RWPE2 (cell line): ENCODE measurements around the gene PCSK6.
"Not testable (repeated sequence)": the region's sequence is repeated elsewhere in the genome, so short reads cannot be mapped to it uniquely, and the experiment has no call there.

ENCODE experiments used
- ATAC-seq: fragments of 200-7000 bp; cut with Tn5 transposase; 3 replicates; pipeline ENCODE4 v1.9.1; 2021; ENCODE audit warnings: low read depth
- DNase-seq: peaks from one replicate; pipeline ENCODE4 v3.0.0-alpha.2; 2020; ENCODE audit warnings: low spot score
- H3K27ac ChIP-seq: fragments of 450-650 bp; 2 replicates; pipeline ENCODE4 v1.5.1; 2017; ENCODE audit warnings: mild to moderate bottlenecking; ENCODE audit not compliant: poor library complexity, severe bottlenecking
- H3K27me3 ChIP-seq: fragments of 250-450 bp; sonication (Bioruptor Pico); 2 replicates; pipeline ENCODE4 v1.5.1; 2021; ENCODE audit warnings: mild to moderate bottlenecking, moderate library complexity; ENCODE audit not compliant: insufficient read depth, poor library complexity, severe bottlenecking
- H3K36me3 ChIP-seq: fragments of 250-450 bp; sonication (Bioruptor Pico); 2 replicates; pipeline ENCODE4 v1.5.1; 2020; ENCODE audit warnings: low read depth, mild to moderate bottlenecking, moderate library complexity
- H3K4me1 ChIP-seq: fragments of 250-450 bp; sonication (Bioruptor Pico); 2 replicates; pipeline ENCODE4 v1.5.1; 2021; ENCODE audit warnings: mild to moderate bottlenecking, moderate library complexity; ENCODE audit not compliant: insufficient read depth, poor library complexity, severe bottlenecking
- H3K4me3 ChIP-seq: fragments of 250-450 bp; sonication (Bioruptor Pico); 2 replicates; pipeline ENCODE4 v1.5.1; 2021; ENCODE audit warnings: mild to moderate bottlenecking, moderate library complexity; ENCODE audit not compliant: severe bottlenecking
- H3K9me3 ChIP-seq: fragments of 250-450 bp; sonication (Bioruptor Pico); 2 replicates; pipeline ENCODE4 v1.5.1; 2021; ENCODE audit warnings: mild to moderate bottlenecking, moderate library complexity; ENCODE audit not compliant: severe bottlenecking
- TF ChIP-seq, protein P1 (sequence below): fragments of 450-650 bp; IDR thresholded peaks from one replicate; pipeline ENCODE4 v1.5.1; 2017; ENCODE audit warnings: mild to moderate bottlenecking, moderate library complexity; ENCODE audit not compliant: poor library complexity, severe bottlenecking

The PCSK6 gene

DNA sequence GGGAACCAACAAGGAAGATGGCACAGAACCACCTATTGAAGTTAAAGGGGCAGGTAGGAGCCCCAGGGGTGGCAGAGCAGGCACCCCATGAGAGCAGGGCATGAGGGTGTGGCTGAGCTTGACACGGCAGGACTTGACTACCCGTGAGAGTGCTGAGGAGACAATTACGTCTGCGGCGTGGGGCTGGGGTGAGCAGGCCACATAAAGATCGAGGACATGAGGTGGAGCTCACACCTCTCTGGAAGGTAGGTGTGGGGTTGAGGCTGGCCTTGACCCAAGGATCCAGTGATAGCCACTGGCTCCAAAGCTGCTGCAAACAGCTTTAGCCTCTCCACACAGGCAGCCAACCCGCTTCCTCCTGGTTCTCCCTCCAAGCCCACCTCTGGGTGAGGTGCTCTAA is 64.5 kb downstream of the PCSK6 start:
- no peaks in the 10 kb centered on the region for H3K27me3 ChIP-seq
- DNase-seq, result no peak
- H3K27ac ChIP-seq, result no peak overlapping the region
- H3K9me3 ChIP-seq, result no peaks in the 10 kb centered on the region
- H3K36me3 ChIP-seq, result no peaks in the 10 kb centered on the region
- ATAC-seq, result no peak
- no peak overlapping the region for H3K4me3 ChIP-seq
- TF ChIP-seq, protein P1, sequence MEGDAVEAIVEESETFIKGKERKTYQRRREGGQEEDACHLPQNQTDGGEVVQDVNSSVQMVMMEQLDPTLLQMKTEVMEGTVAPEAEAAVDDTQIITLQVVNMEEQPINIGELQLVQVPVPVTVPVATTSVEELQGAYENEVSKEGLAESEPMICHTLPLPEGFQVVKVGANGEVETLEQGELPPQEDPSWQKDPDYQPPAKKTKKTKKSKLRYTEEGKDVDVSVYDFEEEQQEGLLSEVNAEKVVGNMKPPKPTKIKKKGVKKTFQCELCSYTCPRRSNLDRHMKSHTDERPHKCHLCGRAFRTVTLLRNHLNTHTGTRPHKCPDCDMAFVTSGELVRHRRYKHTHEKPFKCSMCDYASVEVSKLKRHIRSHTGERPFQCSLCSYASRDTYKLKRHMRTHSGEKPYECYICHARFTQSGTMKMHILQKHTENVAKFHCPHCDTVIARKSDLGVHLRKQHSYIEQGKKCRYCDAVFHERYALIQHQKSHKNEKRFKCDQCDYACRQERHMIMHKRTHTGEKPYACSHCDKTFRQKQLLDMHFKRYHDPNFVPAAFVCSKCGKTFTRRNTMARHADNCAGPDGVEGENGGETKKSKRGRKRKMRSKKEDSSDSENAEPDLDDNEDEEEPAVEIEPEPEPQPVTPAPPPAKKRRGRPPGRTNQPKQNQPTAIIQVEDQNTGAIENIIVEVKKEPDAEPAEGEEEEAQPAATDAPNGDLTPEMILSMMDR, result no peak
- no peaks in the 10 kb centered on the region for H3K4me1 ChIP-seq

DNA sequence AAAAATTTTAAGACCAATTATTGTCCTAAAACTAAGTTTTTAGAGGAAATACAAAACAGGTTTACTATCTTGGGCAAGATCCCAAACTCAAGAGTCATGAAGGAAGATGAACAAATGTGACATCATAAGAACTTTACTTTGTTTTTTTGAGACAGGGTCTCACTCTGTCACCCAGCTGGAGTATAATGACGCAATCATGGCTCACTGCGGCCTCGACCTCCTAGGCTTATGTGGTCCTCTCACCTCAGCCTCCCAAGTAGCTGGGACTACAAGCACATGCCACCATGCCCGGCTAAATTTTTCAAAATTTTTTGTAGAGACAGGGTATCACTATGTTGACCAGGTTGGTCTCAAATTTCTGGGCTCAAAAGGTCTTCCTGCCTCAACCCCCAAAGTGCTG is 69.3 kb downstream of the PCSK6 start:
- TF ChIP-seq, protein P1, result no peak
- no peak for ATAC-seq
- no peaks in the 10 kb centered on the region for H3K4me1 ChIP-seq

DNA sequence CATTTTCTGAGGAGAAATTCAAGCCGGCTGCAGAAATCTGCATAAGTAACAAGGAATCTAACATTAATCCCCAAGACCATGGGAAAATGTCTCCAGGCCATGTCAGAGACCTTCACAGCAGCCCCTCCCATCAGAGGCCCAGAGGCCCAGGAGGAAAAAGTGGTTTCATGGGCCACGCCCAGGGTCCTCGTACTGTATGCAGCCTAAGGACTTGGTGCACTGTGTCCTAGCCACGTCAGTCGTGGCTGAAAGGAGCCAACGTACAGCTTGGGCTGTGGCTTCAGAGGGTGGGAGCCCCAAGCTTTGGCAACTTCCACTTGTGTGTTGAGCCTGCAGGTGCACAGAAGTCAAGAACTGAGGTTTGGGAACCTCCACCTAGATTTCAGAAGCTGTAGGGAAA is 73.0 kb downstream of the PCSK6 start:
- not testable (repeated sequence) for H3K4me3 ChIP-seq, H3K36me3 ChIP-seq, H3K27me3 ChIP-seq, H3K4me1 ChIP-seq, H3K9me3 ChIP-seq, H3K27ac ChIP-seq, ATAC-seq
- DNase-seq, result peak; percentile 38

More for the DNA sequence above, 69.3 kb downstream of the PCSK6 start:
- Histone ChIP-seq H3K27ac (no peak overlapping the region), H3K36me3 (no peaks in the 10 kb centered on the region), H3K27me3 (no peaks in the 10 kb centered on the region), H3K4me3 (no peak overlapping the region), H3K9me3 (no peaks in the 10 kb centered on the region)
- no peak for DNase-seq

DNA sequence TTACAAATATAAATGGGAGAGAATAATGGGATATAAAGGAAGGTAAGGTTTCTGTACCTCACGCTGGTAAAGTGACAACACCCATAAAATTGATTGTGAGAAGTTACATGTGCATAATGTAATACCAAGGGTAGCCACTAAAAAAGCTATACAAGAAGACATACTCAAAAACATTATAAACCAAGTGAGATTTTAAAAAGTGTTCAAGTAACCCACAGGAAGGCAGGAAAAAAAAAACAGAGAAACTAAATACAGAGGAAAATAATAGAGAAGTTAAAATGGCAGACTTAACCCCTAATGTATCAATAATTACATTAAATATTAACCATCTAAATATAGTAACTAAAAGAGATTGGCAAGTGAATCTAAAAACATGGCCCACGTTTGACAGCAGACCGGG is 76.3 kb downstream of the PCSK6 start:
- no peaks in the 10 kb centered on the region for H3K4me1 ChIP-seq
- no peak for ATAC-seq
- H3K4me3 ChIP-seq, result no peak overlapping the region
- H3K27ac ChIP-seq, result no peak overlapping the region
- H3K36me3 ChIP-seq, result no peaks in the 10 kb centered on the region
- H3K9me3 ChIP-seq, result no peaks in the 10 kb centered on the region
- no peak for DNase-seq
- no peaks in the 10 kb centered on the region for H3K27me3 ChIP-seq
- TF ChIP-seq, protein P1, result no peak

DNA sequence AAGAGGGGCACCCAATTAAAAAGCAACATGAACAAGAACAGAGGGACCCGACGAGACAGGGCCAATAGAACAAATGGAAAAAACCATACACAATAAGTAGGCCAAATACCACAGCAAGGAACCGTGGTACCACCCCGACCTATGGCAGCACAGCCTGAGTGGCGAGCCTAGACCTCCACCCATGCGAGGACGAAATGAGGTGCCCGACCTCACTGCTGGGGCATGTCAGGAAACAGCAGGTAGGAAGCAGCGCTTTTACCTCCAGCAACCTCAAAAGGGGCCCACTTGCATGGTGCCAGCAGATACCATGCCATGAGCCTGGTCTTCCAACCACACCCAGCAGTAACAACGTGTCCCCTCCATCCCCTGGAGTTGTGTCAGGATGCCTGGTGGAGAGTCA is 77.9 kb downstream of the PCSK6 start:
- H3K36me3 ChIP-seq, result no peaks in the 10 kb centered on the region

More for the DNA sequence above, 77.9 kb downstream of the PCSK6 start:
- Histone ChIP-seq H3K27me3 (no peaks in the 10 kb centered on the region), H3K4me3 (no peak overlapping the region), H3K27ac (no peak overlapping the region), H3K4me1 (no peaks in the 10 kb centered on the region), H3K9me3 (no peaks in the 10 kb centered on the region)
- TF ChIP-seq, protein P1, result no peak
- ATAC-seq (no peak), DNase-seq (no peak)
